ENCODE data around the gene TMEM184A.

Gene TMEM184A

GRCh38 chr7:1567896-1568510 lies 12.0 kb upstream of the TMEM184A start:
- no peak overlapping the region for H3K4me3 ChIP-seq (replicated peaks in 1 of 2; ENCODE audit: low read depth in 2 of 2, low read length in 2 of 2)
- peak; percentile 17 to 41 for DNase-seq (ENCODE audit: low read depth in 2 of 2)
- TF ChIP-seq, protein P1, sequence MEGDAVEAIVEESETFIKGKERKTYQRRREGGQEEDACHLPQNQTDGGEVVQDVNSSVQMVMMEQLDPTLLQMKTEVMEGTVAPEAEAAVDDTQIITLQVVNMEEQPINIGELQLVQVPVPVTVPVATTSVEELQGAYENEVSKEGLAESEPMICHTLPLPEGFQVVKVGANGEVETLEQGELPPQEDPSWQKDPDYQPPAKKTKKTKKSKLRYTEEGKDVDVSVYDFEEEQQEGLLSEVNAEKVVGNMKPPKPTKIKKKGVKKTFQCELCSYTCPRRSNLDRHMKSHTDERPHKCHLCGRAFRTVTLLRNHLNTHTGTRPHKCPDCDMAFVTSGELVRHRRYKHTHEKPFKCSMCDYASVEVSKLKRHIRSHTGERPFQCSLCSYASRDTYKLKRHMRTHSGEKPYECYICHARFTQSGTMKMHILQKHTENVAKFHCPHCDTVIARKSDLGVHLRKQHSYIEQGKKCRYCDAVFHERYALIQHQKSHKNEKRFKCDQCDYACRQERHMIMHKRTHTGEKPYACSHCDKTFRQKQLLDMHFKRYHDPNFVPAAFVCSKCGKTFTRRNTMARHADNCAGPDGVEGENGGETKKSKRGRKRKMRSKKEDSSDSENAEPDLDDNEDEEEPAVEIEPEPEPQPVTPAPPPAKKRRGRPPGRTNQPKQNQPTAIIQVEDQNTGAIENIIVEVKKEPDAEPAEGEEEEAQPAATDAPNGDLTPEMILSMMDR (IDR thresholded peaks at IDR 0.05; ENCODE audit: low read depth, low read length), result no peak

- TF ChIP-seq, protein P1 (IDR thresholded peaks at IDR 0.05; ENCODE audit: low read depth, low read length), result no peak
- no peak overlapping the region for H3K4me3 ChIP-seq (replicated peaks in 1 of 2; ENCODE audit: low read depth in 2 of 2, low read length in 2 of 2)
- DNase-seq (ENCODE audit: low read depth in 2 of 2), result peak in 1 of 2 donors; percentile 69
Observed at GRCh38 chr7:1567049-1567771, 11.2 kb upstream of the TMEM184A start.

GRCh38 chr7:1566687-1567048 lies 10.7 kb upstream of the TMEM184A start:
- DNase-seq (ENCODE audit: low read depth in 2 of 2), result no peak
- no peak overlapping the region for H3K4me3 ChIP-seq (replicated peaks in 1 of 2; ENCODE audit: low read depth in 2 of 2, low read length in 2 of 2)
- TF ChIP-seq, protein P1 (IDR thresholded peaks at IDR 0.05; ENCODE audit: low read depth, low read length), result no peak

GRCh38 chr7:1564603-1565022 lies 8.6 kb upstream of the TMEM184A start:
- DNase-seq (ENCODE audit: low read depth in 2 of 2), result peak in 1 of 2 donors; percentile 36

DNA sequence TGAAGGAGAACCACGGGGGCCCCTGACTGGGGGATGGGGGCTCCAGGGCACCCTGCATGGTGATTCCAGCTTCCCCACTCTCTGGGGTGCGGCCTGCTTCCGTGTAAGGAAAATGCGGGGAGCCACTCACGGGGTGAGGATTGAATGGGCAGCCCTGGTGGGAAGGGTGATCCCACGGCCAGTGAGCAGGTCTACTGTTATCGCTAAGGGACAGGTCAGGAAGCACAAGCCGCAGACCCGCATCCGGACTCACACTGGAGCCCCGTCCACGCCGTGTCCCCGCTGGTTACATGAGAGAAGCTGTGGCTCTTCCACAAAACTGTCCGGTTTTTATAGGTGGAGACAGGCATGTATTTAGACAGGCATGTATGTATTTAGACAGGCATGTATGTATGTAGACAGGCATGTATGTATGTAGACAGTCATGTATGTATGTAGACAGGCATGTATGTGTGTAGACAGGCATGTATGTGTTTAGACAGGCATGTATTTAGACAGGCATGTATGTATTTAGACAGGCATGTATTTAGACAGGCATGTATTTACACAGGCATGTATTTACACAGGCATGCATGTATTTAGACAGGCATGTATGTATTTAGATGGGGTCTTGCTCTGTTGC lies 8.1 kb upstream of the TMEM184A start:
- DNase-seq (ENCODE audit: low read depth in 2 of 2), result no peak
- TF ChIP-seq, protein P1 (IDR thresholded peaks at IDR 0.05; ENCODE audit: low read depth, low read length), result no peak
- H3K4me3 ChIP-seq (replicated peaks in 1 of 2; ENCODE audit: low read depth in 2 of 2, low read length in 2 of 2), result no peak overlapping the region

More at GRCh38 chr7:1564603-1565022, 8.6 kb upstream of the TMEM184A start:
- TF ChIP-seq, protein P1 (IDR thresholded peaks at IDR 0.05; ENCODE audit: low read depth, low read length), result no peak
- H3K4me3 ChIP-seq (replicated peaks in 1 of 2; ENCODE audit: low read depth in 2 of 2, low read length in 2 of 2), result no peak overlapping the region

DNA sequence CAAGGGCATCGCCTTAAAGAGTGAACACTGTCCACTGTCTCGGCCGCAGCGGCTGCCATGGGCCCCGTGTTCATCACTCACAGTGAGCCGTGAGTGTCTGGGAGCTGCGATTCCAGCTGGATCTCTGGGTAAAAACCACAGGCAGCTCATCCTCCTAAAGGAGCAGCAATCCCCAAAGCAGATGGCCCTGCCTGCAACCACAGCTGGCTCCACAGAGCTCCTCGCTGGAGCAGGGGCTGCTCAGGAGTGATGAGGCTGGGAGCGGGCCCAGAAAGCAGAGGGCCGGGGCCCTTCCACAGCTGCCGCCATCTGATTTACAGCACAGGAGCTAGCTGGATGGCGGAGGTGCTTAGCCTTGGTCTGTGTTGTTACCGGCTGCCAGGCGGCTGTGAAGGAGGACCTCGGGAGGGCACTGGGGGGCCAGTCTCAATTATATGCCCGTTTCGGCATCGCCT lies 6.6 kb upstream of the TMEM184A start:
- DNase-seq (ENCODE audit: low read depth in 2 of 2), result no peak

More for the DNA sequence above, 6.6 kb upstream of the TMEM184A start:
- no peak overlapping the region for H3K4me3 ChIP-seq (replicated peaks in 1 of 2; ENCODE audit: low read depth in 2 of 2, low read length in 2 of 2)
- TF ChIP-seq, protein P1 (IDR thresholded peaks at IDR 0.05; ENCODE audit: low read depth, low read length), result no peak

Data from cardiac fibroblast (primary cell).